ENCODE results near the gene WDR20. TPM values are rescaled to one million over a fixed set of nuclear protein-coding genes. Genes with fewer than 3 reads are reported as not detected.

WDR20 gene
- total and polyA plus RNA-seq, 2 of the 8 experiments (the other 6 are each of a cell fraction or from before 2014, with no cell fraction given) = 11.2 to 26.7 TPM

- Histone ChIP-seq H3K18ac (ENCODE audit: extremely low read depth, low read length) (no peak overlapping the region), H3K56ac (replicated peaks; ENCODE audit: insufficient read length, low read depth, low read length) (no peak overlapping the region), H3K4me1 (replicated peaks in 1 of 4; ENCODE audit: control insufficient read depth in 3 of 4, insufficient read depth in 4 of 4, low read length in 3 of 4) (peaks cover 0 to 12% (median 4%) of the 10 kb centered on the region in 4 experiments; a peak in 6 of 7 replicates), H3K23ac (ENCODE audit: insufficient read length) (no peak overlapping the region), H3K36me3 (ENCODE audit: control insufficient read depth in 2 of 4, insufficient read depth in 4 of 4, low read length in 3 of 4) (peaks cover 0 to 3% (median 0%) of the 10 kb centered on the region in 4 experiments; a peak in 1 of 8 replicates), H3K9ac (replicated peaks in 1 of 4; ENCODE audit: extremely low read depth in 1 of 4, low read depth in 3 of 4, low read length in 3 of 4) (no peak overlapping the region), H3K4me3 (ENCODE audit: extremely low read depth in 1 of 4, insufficient read depth in 2 of 4, low read depth in 3 of 4, low read length in 4 of 4) (no peak overlapping the region), H3K27ac (ENCODE audit: low read depth, low read length) (no peak overlapping the region), H2AK5ac (ENCODE audit: low read depth, low read length) (no peak overlapping the region), H2AFZ (ENCODE audit: low read length) (no peak overlapping the region), H2BK120ac (replicated peaks; ENCODE audit: low read depth, low read length) (no peak overlapping the region), H3K23me2 (ENCODE audit: low read depth, low read length) (no peaks in the 10 kb centered on the region; the same call in 1 of the 2 replicates), H3K79me2 (ENCODE audit: control insufficient read depth in 1 of 2, insufficient read depth in 2 of 2, low read length in 2 of 2) (peaks cover 9 to 89% of the 10 kb centered on the region in 2 experiments), H3K14ac (ENCODE audit: insufficient read length) (no peak overlapping the region), H4K20me1 (replicated peaks in 1 of 2; ENCODE audit: control insufficient read depth in 1 of 2, insufficient read depth in 2 of 2, low read length in 2 of 2) (peaks cover 3 to 8% of the 10 kb centered on the region in 2 experiments), H2BK5ac (ENCODE audit: low read depth, low read length) (no peak overlapping the region), H3K4me2 (ENCODE audit: insufficient read depth in 1 of 2, low read depth in 2 of 2, low read length in 2 of 2) (no peak overlapping the region), H2BK12ac (ENCODE audit: low read depth, low read length) (no peak overlapping the region), H4K8ac (ENCODE audit: extremely low read depth, insufficient read depth, low read length) (no peak overlapping the region; the same call in 1 of the 2 replicates), H2BK15ac (ENCODE audit: low read length) (no peak overlapping the region), H3K79me1 (ENCODE audit: low read depth, low read length) (peaks cover 10% of the 10 kb centered on the region), H4K91ac (replicated peaks; ENCODE audit: insufficient read length, low read length) (no peak overlapping the region), H3K27me3 (replicated peaks in 1 of 4; ENCODE audit: control insufficient read depth in 3 of 4, extremely low read depth in 1 of 4, insufficient read depth in 3 of 4, low read length in 3 of 4) (no peaks in the 10 kb centered on the region), H2BK20ac (ENCODE audit: low read length) (no peak overlapping the region), H3K4ac (replicated peaks; ENCODE audit: insufficient read length, low read depth, low read length) (no peak overlapping the region), H3K9me3 (ENCODE audit: insufficient read depth in 2 of 2, low read depth in 1 of 2, low read length in 1 of 2) (no peaks in the 10 kb centered on the region), H4K5ac (ENCODE audit: insufficient read length, low read depth, low read length) (no peak overlapping the region)
- TF ChIP-seq POLR2A (IDR thresholded peaks at IDR 0.05; ENCODE audit: control extremely low read depth in 1 of 2, low read depth in 2 of 2, low read length in 2 of 2) (no peak), TBP (IDR thresholded peaks at IDR 0.05; ENCODE audit: low read depth, low read length) (no peak), CREB1 (IDR thresholded peaks at IDR 0.05) (no peak), HDAC6 (IDR thresholded peaks at IDR 0.05; ENCODE audit: low read depth, low read length) (no peak), HDAC2 (IDR thresholded peaks at IDR 0.05; ENCODE audit: borderline replicate concordance in 1 of 2, low read depth in 2 of 2, low read length in 2 of 2) (no peak), EP300 (IDR thresholded peaks at IDR 0.05; ENCODE audit: borderline replicate concordance in 1 of 2, low read depth in 2 of 2, low read length in 2 of 2) (no peak), RNF2 (IDR thresholded peaks at IDR 0.05; ENCODE audit: borderline replicate concordance, low read depth, low read length, missing control alignments, poor library complexity, severe bottlenecking) (no peak), GABPA (IDR thresholded peaks at IDR 0.05; ENCODE audit: borderline replicate concordance, insufficient read depth, low read length) (no peak), CBX5 (IDR thresholded peaks at IDR 0.05; ENCODE audit: low read depth, low read length) (no peak), SP1 (IDR thresholded peaks at IDR 0.05; ENCODE audit: low read depth, low read length) (no peak), BCL11A (IDR thresholded peaks at IDR 0.05; ENCODE audit: low read depth in 2 of 2, low read length in 2 of 2) (no peak), PHF8 (conservative IDR thresholded peaks at IDR 0.05; ENCODE audit: low read depth, low read length) (no peak), JUND (IDR thresholded peaks at IDR 0.05; ENCODE audit: low read length) (no peak), RXRA (IDR thresholded peaks at IDR 0.05; ENCODE audit: insufficient read depth, low read depth, low read length) (no peak)
- POLR2A ChIA-PET (ENCODE audit: partially characterized antibody) = no interaction called here
- FAIRE-seq (no peak), DNase-seq (ENCODE audit: low read depth in 1 of 2, low spot score in 2 of 2) (no peak)
- CTCF ChIA-PET (ENCODE audit: partially characterized antibody) = interaction anchor here (1.2 to 1.6 kb wide), 3 partner anchors 11 to 169 kb away, joined by 3 read pairs; no protein-coding TSS in a partner anchor
- 94% methylated on average over 6 of the region's 6 CpGs; no CpG with 5 or more reads in 1 of the 2 experiments for WGBS, 2 experiments (ENCODE audit: extremely low coverage in 1 of 2, insufficient coverage in 1 of 2, insufficient read length in 1 of 2, insufficient replicate concordance in 2 of 2, low coverage in 1 of 2, low lambda C conversion rate in 2 of 2, missing lambda C conversion rate in 1 of 2)
Measured at GRCh38 chr14:102145395-102145794, 5.7 kb downstream of the WDR20 start.
